ENCODE data around the gene TBC1D32. TPM values are rescaled to one million over a fixed set of nuclear protein-coding genes. Genes with fewer than 3 reads are reported as not detected.

The TBC1D32 gene
- total RNA-seq, 1 experiment from 2014 or later = 66.8 TPM

GRCh38 chr6:121124600-121124999 is 209.7 kb downstream of the TBC1D32 start:
- Histone ChIP-seq H2AFZ (ENCODE audit: low read length) (no peak overlapping the region), H3K27me3 (ENCODE audit: low read length) (no peaks in the 10 kb centered on the region), H3K4me1 (ENCODE audit: low read length) (no peaks in the 10 kb centered on the region), H3K4me2 (ENCODE audit: low read depth, low read length, poor library complexity, severe bottlenecking) (no peak overlapping the region), H3K79me2 (ENCODE audit: low read length) (no peaks in the 10 kb centered on the region), H3K36me3 (ENCODE audit: insufficient read depth, low read length) (peaks cover 38% of the 10 kb centered on the region), H3K9ac (ENCODE audit: low read length) (no peak overlapping the region), H3K9me3 (ENCODE audit: low read length) (peaks cover 26% of the 10 kb centered on the region), H3K9me2 (replicated peaks; ENCODE audit: insufficient read depth, low read length) (no peaks in the 10 kb centered on the region), H3K4me3 (ENCODE audit: low read length) (no peak overlapping the region), H4K20me1 (ENCODE audit: insufficient read depth, low read depth, low read length) (no peaks in the 10 kb centered on the region), H3K27ac (ENCODE audit: low read length) (no peak overlapping the region)
- peak; percentile 46 for DNase-seq

DNA sequence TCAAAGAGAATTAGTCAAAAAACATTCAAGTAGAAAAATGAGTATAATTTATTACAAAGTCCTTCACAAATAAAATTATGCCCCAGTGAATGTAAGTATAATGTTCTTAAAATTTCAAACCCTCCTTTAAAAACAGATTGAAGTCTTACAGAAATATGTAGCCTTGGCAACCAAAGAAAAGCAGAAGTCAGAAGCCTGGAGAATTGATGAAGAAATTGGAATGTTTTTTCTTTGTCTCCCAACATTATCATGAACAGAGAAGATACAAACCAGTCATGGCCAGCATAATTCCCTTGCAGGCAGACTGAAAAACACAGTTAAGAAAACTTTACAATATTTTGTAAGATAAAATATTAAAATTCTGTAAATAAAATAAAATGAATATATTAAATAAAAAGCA is 221.9 kb downstream of the TBC1D32 start:
- H3K27me3 ChIP-seq (ENCODE audit: low read length) = no peaks in the 10 kb centered on the region
- H3K4me2 ChIP-seq (ENCODE audit: low read depth, low read length, poor library complexity, severe bottlenecking) = no peak overlapping the region
- H2AFZ ChIP-seq (ENCODE audit: low read length) = no peak overlapping the region
- H3K36me3 ChIP-seq (ENCODE audit: insufficient read depth, low read length) = no peaks in the 10 kb centered on the region
- H3K27ac ChIP-seq (ENCODE audit: low read length) = no peak overlapping the region
- peaks cover 7% of the 10 kb centered on the region; the same call in 1 of the 2 replicates for H3K4me1 ChIP-seq (ENCODE audit: low read length)
- H3K9me3 ChIP-seq (ENCODE audit: low read length) = no peaks in the 10 kb centered on the region
- H4K20me1 ChIP-seq (ENCODE audit: insufficient read depth, low read depth, low read length) = no peaks in the 10 kb centered on the region
- DNase-seq = no peak
- no peak overlapping the region for H3K9ac ChIP-seq (ENCODE audit: low read length)
- H3K4me3 ChIP-seq (ENCODE audit: low read length) = no peak overlapping the region
- no peaks in the 10 kb centered on the region for H3K79me2 ChIP-seq (ENCODE audit: low read length)
- H3K9me2 ChIP-seq (replicated peaks; ENCODE audit: insufficient read depth, low read length) = no peaks in the 10 kb centered on the region

GRCh38 chr6:121110733-121111132 is 223.5 kb downstream of the TBC1D32 start:
- Histone ChIP-seq H3K4me3 (ENCODE audit: low read length) (no peak overlapping the region), H3K4me2 (ENCODE audit: low read depth, low read length, poor library complexity, severe bottlenecking) (no peak overlapping the region), H3K4me1 (ENCODE audit: low read length) (peaks cover 7% of the 10 kb centered on the region; the same call in 1 of the 2 replicates), H3K27me3 (ENCODE audit: low read length) (no peaks in the 10 kb centered on the region), H3K9ac (ENCODE audit: low read length) (no peak overlapping the region), H3K27ac (ENCODE audit: low read length) (no peak overlapping the region), H3K9me2 (replicated peaks; ENCODE audit: insufficient read depth, low read length) (no peaks in the 10 kb centered on the region), H4K20me1 (ENCODE audit: insufficient read depth, low read depth, low read length) (no peaks in the 10 kb centered on the region), H2AFZ (ENCODE audit: low read length) (no peak overlapping the region), H3K36me3 (ENCODE audit: insufficient read depth, low read length) (no peaks in the 10 kb centered on the region), H3K79me2 (ENCODE audit: low read length) (no peaks in the 10 kb centered on the region), H3K9me3 (ENCODE audit: low read length) (no peaks in the 10 kb centered on the region)
- DNase-seq = no peak

DNA sequence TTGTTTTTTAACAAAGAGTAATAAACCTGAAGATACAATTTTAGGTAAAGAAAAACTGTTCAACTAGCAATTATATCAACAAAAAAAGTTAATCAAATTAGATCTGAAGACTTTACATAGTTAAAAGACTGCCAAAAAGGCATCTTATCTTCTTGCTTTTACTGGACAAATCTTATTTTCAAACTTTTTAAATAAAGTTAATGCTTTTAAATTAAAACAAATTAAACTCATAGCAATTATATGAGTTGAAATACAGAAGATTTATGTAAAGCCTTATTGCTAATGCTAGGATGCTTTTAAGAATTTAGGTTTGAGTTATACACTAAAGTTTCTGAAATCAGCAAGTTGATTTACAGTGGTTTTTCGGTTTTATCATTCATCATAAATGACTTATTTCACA is 227.3 kb downstream of the TBC1D32 start:
- no peak overlapping the region for H3K4me2 ChIP-seq (ENCODE audit: low read depth, low read length, poor library complexity, severe bottlenecking)
- H3K9me3 ChIP-seq (ENCODE audit: low read length) = no peaks in the 10 kb centered on the region
- H3K79me2 ChIP-seq (ENCODE audit: low read length) = no peaks in the 10 kb centered on the region
- H3K9me2 ChIP-seq (replicated peaks; ENCODE audit: insufficient read depth, low read length) = no peaks in the 10 kb centered on the region
- no peak overlapping the region for H2AFZ ChIP-seq (ENCODE audit: low read length)
- no peaks in the 10 kb centered on the region for H3K36me3 ChIP-seq (ENCODE audit: insufficient read depth, low read length)
- H3K27ac ChIP-seq (ENCODE audit: low read length) = no peak overlapping the region
- no peak for DNase-seq
- no peaks in the 10 kb centered on the region for H4K20me1 ChIP-seq (ENCODE audit: insufficient read depth, low read depth, low read length)
- no peaks in the 10 kb centered on the region for H3K27me3 ChIP-seq (ENCODE audit: low read length)
- H3K4me1 ChIP-seq (ENCODE audit: low read length) = no peaks in the 10 kb centered on the region
- no peak overlapping the region for H3K9ac ChIP-seq (ENCODE audit: low read length)
- H3K4me3 ChIP-seq (ENCODE audit: low read length) = no peak overlapping the region

- Histone ChIP-seq H3K9ac (ENCODE audit: low read length) (no peak overlapping the region), H4K20me1 (ENCODE audit: insufficient read depth, low read depth, low read length) (no peaks in the 10 kb centered on the region), H3K79me2 (ENCODE audit: low read length) (no peaks in the 10 kb centered on the region), H3K4me2 (ENCODE audit: low read depth, low read length, poor library complexity, severe bottlenecking) (no peak overlapping the region), H3K4me3 (ENCODE audit: low read length) (no peak overlapping the region), H3K27ac (ENCODE audit: low read length) (no peak overlapping the region), H3K9me3 (ENCODE audit: low read length) (no peaks in the 10 kb centered on the region), H2AFZ (ENCODE audit: low read length) (no peak overlapping the region), H3K36me3 (ENCODE audit: insufficient read depth, low read length) (no peaks in the 10 kb centered on the region), H3K4me1 (ENCODE audit: low read length) (no peaks in the 10 kb centered on the region), H3K9me2 (replicated peaks; ENCODE audit: insufficient read depth, low read length) (no peaks in the 10 kb centered on the region), H3K27me3 (ENCODE audit: low read length) (no peaks in the 10 kb centered on the region)
- no peak for DNase-seq
Measured at GRCh38 chr6:121105461-121105860, 228.8 kb downstream of the TBC1D32 start.

DNA sequence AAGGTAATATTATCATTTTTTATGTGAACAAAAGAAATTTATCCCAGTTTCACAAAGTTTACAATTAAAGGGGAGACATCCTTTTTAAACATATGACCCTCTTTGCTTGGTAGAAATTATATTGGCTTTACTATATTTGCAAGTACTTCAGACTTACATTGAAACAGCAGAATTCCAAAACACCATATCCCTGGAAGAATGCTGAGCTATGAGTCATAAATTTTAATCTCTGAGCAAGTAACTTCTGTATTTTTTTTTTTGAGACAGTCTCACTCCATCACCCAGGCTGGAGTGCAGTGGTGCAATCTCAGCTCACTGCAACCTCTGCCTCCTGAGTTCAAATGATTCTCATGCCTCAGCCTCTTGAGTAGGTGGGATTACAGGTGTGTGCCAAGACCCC is 240.4 kb downstream of the TBC1D32 start:
- no peaks in the 10 kb centered on the region for H3K9me3 ChIP-seq (ENCODE audit: low read length)
- no peaks in the 10 kb centered on the region for H3K79me2 ChIP-seq (ENCODE audit: low read length)
- no peaks in the 10 kb centered on the region; the same call in 1 of the 2 replicates for H3K36me3 ChIP-seq (ENCODE audit: insufficient read depth, low read length)
- H3K9ac ChIP-seq (ENCODE audit: low read length) = no peak overlapping the region
- no peaks in the 10 kb centered on the region for H3K27me3 ChIP-seq (ENCODE audit: low read length)
- no peaks in the 10 kb centered on the region for H3K9me2 ChIP-seq (replicated peaks; ENCODE audit: insufficient read depth, low read length)
- DNase-seq = no peak
- H3K4me2 ChIP-seq (ENCODE audit: low read depth, low read length, poor library complexity, severe bottlenecking) = no peak overlapping the region
- H3K4me1 ChIP-seq (ENCODE audit: low read length) = no peaks in the 10 kb centered on the region
- H2AFZ ChIP-seq (ENCODE audit: low read length) = no peak overlapping the region
- no peak overlapping the region for H3K4me3 ChIP-seq (ENCODE audit: low read length)
- no peak overlapping the region for H3K27ac ChIP-seq (ENCODE audit: low read length)
- no peaks in the 10 kb centered on the region for H4K20me1 ChIP-seq (ENCODE audit: insufficient read depth, low read depth, low read length)

GRCh38 chr6:121090492-121090891 is 243.8 kb downstream of the TBC1D32 start:
- Histone ChIP-seq H3K36me3 (ENCODE audit: insufficient read depth, low read length) (no peaks in the 10 kb centered on the region), H3K79me2 (ENCODE audit: low read length) (no peaks in the 10 kb centered on the region), H3K9me2 (replicated peaks; ENCODE audit: insufficient read depth, low read length) (no peaks in the 10 kb centered on the region), H3K9ac (ENCODE audit: low read length) (no peak overlapping the region), H4K20me1 (ENCODE audit: insufficient read depth, low read depth, low read length) (no peaks in the 10 kb centered on the region), H3K4me3 (ENCODE audit: low read length) (no peak overlapping the region), H2AFZ (ENCODE audit: low read length) (no peak overlapping the region), H3K4me2 (ENCODE audit: low read depth, low read length, poor library complexity, severe bottlenecking) (no peak overlapping the region), H3K27me3 (ENCODE audit: low read length) (no peaks in the 10 kb centered on the region), H3K4me1 (ENCODE audit: low read length) (no peaks in the 10 kb centered on the region), H3K9me3 (ENCODE audit: low read length) (no peaks in the 10 kb centered on the region), H3K27ac (ENCODE audit: low read length) (no peak overlapping the region)
- no peak for DNase-seq

GRCh38 chr6:121086876-121087275 is 247.4 kb downstream of the TBC1D32 start:
- no peak overlapping the region for H3K4me3 ChIP-seq (ENCODE audit: low read length)
- no peaks in the 10 kb centered on the region for H4K20me1 ChIP-seq (ENCODE audit: insufficient read depth, low read depth, low read length)
- no peak for DNase-seq
- no peaks in the 10 kb centered on the region for H3K4me1 ChIP-seq (ENCODE audit: low read length)
- no peak overlapping the region for H3K9ac ChIP-seq (ENCODE audit: low read length)
- no peak overlapping the region for H3K27ac ChIP-seq (ENCODE audit: low read length)
- H3K36me3 ChIP-seq (ENCODE audit: insufficient read depth, low read length) = no peaks in the 10 kb centered on the region
- H3K27me3 ChIP-seq (ENCODE audit: low read length) = no peaks in the 10 kb centered on the region
- H3K9me3 ChIP-seq (ENCODE audit: low read length) = no peaks in the 10 kb centered on the region
- H3K9me2 ChIP-seq (replicated peaks; ENCODE audit: insufficient read depth, low read length) = no peaks in the 10 kb centered on the region
- H2AFZ ChIP-seq (ENCODE audit: low read length) = no peak overlapping the region
- no peak overlapping the region for H3K4me2 ChIP-seq (ENCODE audit: low read depth, low read length, poor library complexity, severe bottlenecking)
- H3K79me2 ChIP-seq (ENCODE audit: low read length) = no peaks in the 10 kb centered on the region

GRCh38 chr6:121076119-121076518 is 258.2 kb downstream of the TBC1D32 start:
- no peaks in the 10 kb centered on the region for H3K36me3 ChIP-seq (ENCODE audit: insufficient read depth, low read length)
- H3K27me3 ChIP-seq (ENCODE audit: low read length) = no peaks in the 10 kb centered on the region
- H3K9me3 ChIP-seq (ENCODE audit: low read length) = no peaks in the 10 kb centered on the region
- H3K9ac ChIP-seq (ENCODE audit: low read length) = no peak overlapping the region
- no peaks in the 10 kb centered on the region for H3K4me1 ChIP-seq (ENCODE audit: low read length)
- no peaks in the 10 kb centered on the region for H4K20me1 ChIP-seq (ENCODE audit: insufficient read depth, low read depth, low read length)
- H3K27ac ChIP-seq (ENCODE audit: low read length) = no peak overlapping the region
- no peak for DNase-seq
- no peaks in the 10 kb centered on the region for H3K79me2 ChIP-seq (ENCODE audit: low read length)
- no peak overlapping the region for H3K4me3 ChIP-seq (ENCODE audit: low read length)
- H3K9me2 ChIP-seq (replicated peaks; ENCODE audit: insufficient read depth, low read length) = no peaks in the 10 kb centered on the region
- H3K4me2 ChIP-seq (ENCODE audit: low read depth, low read length, poor library complexity, severe bottlenecking) = no peak overlapping the region
- H2AFZ ChIP-seq (ENCODE audit: low read length) = no peak overlapping the region
